ENCODE data around the gene TMEM151A. TPM values are rescaled to one million over a fixed set of nuclear protein-coding genes. Genes with fewer than 3 reads are reported as not detected.
"Not testable (repeated sequence)": the region's sequence is repeated elsewhere in the genome, so short reads cannot be mapped to it uniquely, and the experiment has no call there.

The TMEM151A gene
- total and polyA plus RNA-seq, 4 donors: 0.05 to 0.13 TPM; not detected in 2

- Histone ChIP-seq H3K27me3 (ENCODE audit: control insufficient read depth in 4 of 4, insufficient read depth in 4 of 4, low read length in 3 of 4) (no peaks in the 10 kb centered on the region), H3K9me3 (ENCODE audit: control insufficient read depth in 4 of 4, low read length in 3 of 4) (no peaks in the 10 kb centered on the region), H3K4me1 (ENCODE audit: control insufficient read depth in 4 of 4, insufficient read depth in 4 of 4, low read length in 3 of 4) (peaks cover 7 to 15% (median 9%) of the 10 kb centered on the region in 4 donors), H3K27ac (ENCODE audit: low read depth in 1 of 2, low read length in 2 of 2) (peak overlapping the region; percentile 3 to 73), H3K4me3 (ENCODE audit: low read depth in 1 of 3, low read length in 3 of 3) (no peak overlapping the region), H3K36me3 (ENCODE audit: control insufficient read depth in 4 of 4, insufficient read depth in 3 of 4, low read depth in 1 of 4, low read length in 3 of 4) (no peaks in the 10 kb centered on the region), H3K9ac (ENCODE audit: low read depth in 1 of 2, low read length in 2 of 2) (no peak overlapping the region)
- 44% methylated on average over 16 of the region's 16 CpGs for WGBS
- peak; percentile 27 for TF ChIP-seq HNF4G (IDR thresholded peaks at IDR 0.05)
- no peak for TF ChIP-seq ZBTB33 (IDR thresholded peaks at IDR 0.05)
- TF ChIP-seq RAD21 (IDR thresholded peaks at IDR 0.05): peak in 1 of 2 donors; percentile 36
- TF ChIP-seq SP1 (IDR thresholded peaks at IDR 0.05): peak; percentile 55
- TF ChIP-seq RXRA (IDR thresholded peaks at IDR 0.05): peak; percentile 37 to 38
- peak; percentile 72 to 87 for TF ChIP-seq HNF4A (conservative IDR thresholded peaks at IDR 0.05)
- DNase-seq (ENCODE audit: low spot score): no peak
Measured at GRCh38 chr11:66317723-66318599, 26.3 kb downstream of the TMEM151A start.

- no peak for DNase-seq (ENCODE audit: low spot score)
- no peak for TF ChIP-seq FOXA1 (IDR thresholded peaks at IDR 0.05)
- TF ChIP-seq EGR1 (IDR thresholded peaks at IDR 0.05; ENCODE audit: low read depth in 2 of 2): no peak
- no peak for TF ChIP-seq REST (IDR thresholded peaks at IDR 0.05)
- TF ChIP-seq RXRA (IDR thresholded peaks at IDR 0.05): no peak
- TF ChIP-seq FOXA2 (IDR thresholded peaks at IDR 0.05): no peak
- no peak overlapping the region for H3K4me3 ChIP-seq (ENCODE audit: low read depth in 1 of 3, low read length in 3 of 3)
- no peaks in the 10 kb centered on the region for H3K36me3 ChIP-seq (ENCODE audit: control insufficient read depth in 4 of 4, insufficient read depth in 3 of 4, low read depth in 1 of 4, low read length in 3 of 4)
- no peaks in the 10 kb centered on the region for H3K9me3 ChIP-seq (ENCODE audit: control insufficient read depth in 4 of 4, low read length in 3 of 4)
- no peak overlapping the region for H3K27ac ChIP-seq (ENCODE audit: low read depth in 1 of 2, low read length in 2 of 2)
- H3K9ac ChIP-seq (ENCODE audit: low read depth in 1 of 2, low read length in 2 of 2): no peak overlapping the region
- H3K27me3 ChIP-seq (ENCODE audit: control insufficient read depth in 4 of 4, insufficient read depth in 4 of 4, low read length in 3 of 4): no peaks in the 10 kb centered on the region
- H3K4me1 ChIP-seq (ENCODE audit: control insufficient read depth in 4 of 4, insufficient read depth in 4 of 4, low read length in 3 of 4): peaks cover 3 to 12% (median 9%) of the 10 kb centered on the region in 4 donors
- 85% methylated on average over 3 of the region's 3 CpGs for WGBS
Measured at GRCh38 chr11:66318600-66318970, 26.9 kb downstream of the TMEM151A start.

DNA sequence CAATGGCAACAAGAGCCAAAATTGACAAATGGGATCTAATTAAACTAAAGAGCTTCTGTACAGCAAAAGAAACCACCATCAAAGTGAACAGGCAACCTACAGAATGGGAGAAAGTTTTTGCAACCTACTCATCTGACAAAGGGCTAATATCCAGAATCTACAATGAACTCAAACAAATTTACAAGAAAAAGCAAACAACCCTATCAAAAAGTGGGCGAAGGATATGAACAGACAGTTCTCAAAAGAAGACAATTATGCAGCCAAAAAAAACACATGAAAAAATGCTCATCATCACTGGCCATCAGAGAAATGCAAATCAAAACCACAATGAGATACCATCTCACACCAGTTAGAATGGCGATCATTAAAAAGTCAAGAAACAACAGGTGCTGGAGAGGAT lies 28.6 kb downstream of the TMEM151A start:
- peaks cover 3 to 12% (median 9%) of the 10 kb centered on the region in 4 donors for H3K4me1 ChIP-seq (ENCODE audit: control insufficient read depth in 4 of 4, insufficient read depth in 4 of 4, low read length in 3 of 4)
- DNase-seq (ENCODE audit: low spot score); H3K9me3 ChIP-seq (ENCODE audit: control insufficient read depth in 4 of 4, low read length in 3 of 4); H3K27ac ChIP-seq (ENCODE audit: low read depth in 1 of 2, low read length in 2 of 2); H3K36me3 ChIP-seq (ENCODE audit: control insufficient read depth in 4 of 4, insufficient read depth in 3 of 4, low read depth in 1 of 4, low read length in 3 of 4); H3K4me3 ChIP-seq (ENCODE audit: low read depth in 1 of 3, low read length in 3 of 3); H3K27me3 ChIP-seq (ENCODE audit: control insufficient read depth in 4 of 4, insufficient read depth in 4 of 4, low read length in 3 of 4); H3K9ac ChIP-seq (ENCODE audit: low read depth in 1 of 2, low read length in 2 of 2): not testable (repeated sequence)
- 60% methylated on average over 1 of the region's 2 CpGs for WGBS

DNA sequence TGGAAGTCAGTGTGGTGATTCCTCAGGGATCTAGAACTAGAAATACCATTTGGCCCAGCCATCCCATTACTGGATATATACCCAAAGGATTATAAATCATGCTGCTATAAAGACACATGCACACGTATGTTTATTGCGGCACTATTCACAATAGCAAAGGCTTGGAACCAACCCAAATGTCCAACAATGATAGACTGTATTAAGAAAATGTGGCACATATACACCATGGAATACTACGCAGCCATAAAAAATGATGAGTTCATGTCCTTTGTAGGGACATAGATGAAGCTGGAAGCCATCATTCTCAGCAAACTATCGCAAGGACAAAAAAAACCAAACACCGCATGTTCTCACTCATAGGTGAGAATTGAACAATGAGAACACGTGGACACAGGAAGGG lies 29.1 kb downstream of the TMEM151A start:
- 91% methylated on average over 6 of the region's 6 CpGs for whole genome bisulfite sequencing
- not testable (repeated sequence) for H3K27ac ChIP-seq (ENCODE audit: low read depth in 1 of 2, low read length in 2 of 2); H3K36me3 ChIP-seq (ENCODE audit: control insufficient read depth in 4 of 4, insufficient read depth in 3 of 4, low read depth in 1 of 4, low read length in 3 of 4); H3K4me3 ChIP-seq (ENCODE audit: low read depth in 1 of 3, low read length in 3 of 3); H3K9ac ChIP-seq (ENCODE audit: low read depth in 1 of 2, low read length in 2 of 2); H3K9me3 ChIP-seq (ENCODE audit: control insufficient read depth in 4 of 4, low read length in 3 of 4); H3K27me3 ChIP-seq (ENCODE audit: control insufficient read depth in 4 of 4, insufficient read depth in 4 of 4, low read length in 3 of 4); DNase-seq (ENCODE audit: low spot score)
- peaks cover 3 to 12% (median 9%) of the 10 kb centered on the region in 4 donors for H3K4me1 ChIP-seq (ENCODE audit: control insufficient read depth in 4 of 4, insufficient read depth in 4 of 4, low read length in 3 of 4)

Data from liver (tissue), 9 donors.